Aorta (tissue), 5 donors: ENCODE results near the gene TTLL11. TPM values are rescaled to one million over a fixed set of nuclear protein-coding genes. Genes with fewer than 3 reads are reported as not detected.
"Not testable (repeated sequence)": the region's sequence is repeated elsewhere in the genome, so short reads cannot be mapped to it uniquely, and the experiment has no call there.

ENCODE experiments used
- ATAC-seq: fragments of 200-7000 bp; cut with Tn5 transposase; one replicate; pipeline ENCODE4 v1.9.1; 2022; ENCODE audit warnings: moderate library complexity; ENCODE audit not compliant: low FRiP score
- DNase-seq, 2 donors: peaks; one replicate each; pipeline ENCODE4 v3.0.0-alpha.2; 2020
- H3K27ac ChIP-seq, 2 donors: one replicate each; pipeline ENCODE4 v1.5.1; 2013; ENCODE audit warnings: low read length in 2 of 2, mild to moderate bottlenecking in 2 of 2, moderate library complexity in 2 of 2, control low read depth in 1 of 2, inconsistent platforms in 1 of 2, low read depth in 1 of 2
- H3K27me3 ChIP-seq, 2 donors: one replicate each; pipeline ENCODE4 v1.6.1; 2013; ENCODE audit warnings: control low read depth in 1 of 2, low read length in 1 of 2, mild to moderate bottlenecking in 1 of 2, moderate library complexity in 1 of 2; ENCODE audit not compliant: insufficient read depth in 2 of 2, control insufficient read depth in 1 of 2
- H3K36me3 ChIP-seq, 2 donors: one replicate each; pipeline ENCODE4 v1.6.1; 2013; ENCODE audit warnings: control low read depth in 1 of 2, low read length in 1 of 2, mild to moderate bottlenecking in 1 of 2; ENCODE audit not compliant: insufficient read depth in 2 of 2, control insufficient read depth in 1 of 2
- H3K4me1 ChIP-seq, 2 donors: one replicate each; pipeline ENCODE4 v1.6.1; 2013; ENCODE audit warnings: low read length in 2 of 2, control low read depth in 1 of 2, mild to moderate bottlenecking in 1 of 2, moderate library complexity in 1 of 2; ENCODE audit not compliant: insufficient read depth in 2 of 2, control insufficient read depth in 1 of 2
- H3K4me3 ChIP-seq, 2 donors: one replicate each; pipeline ENCODE4 v1.5.1; 2013; ENCODE audit warnings: low read length in 2 of 2, control low read depth in 1 of 2, mild to moderate bottlenecking in 1 of 2
- H3K9me3 ChIP-seq: one replicate; pipeline ENCODE4 v1.6.1; 2013; ENCODE audit warnings: mild to moderate bottlenecking, low read length; ENCODE audit not compliant: control insufficient read depth
- WGBS, 2 donors: extraction: QIAGEN DNeasy Blood & Tissue Kit; methylation state at CpG; one replicate each; pipeline ENCODE4 v1.1.7; 2013; 5-methylcytosine and 5-hydroxymethylcytosine counted together
- intact Hi-C, 2 donors: fragments of 100-400 bp; cut with DNase I; formaldehyde crosslinking; loops; one replicate each; pipeline versions ENCODE4 v1.14.2 to v1.15.0; 2022
- polyA plus RNA-seq, 2 donors: library from polyadenylated mRNA; stranded (reverse); fragments of 200-250 nt; gene quantifications; one replicate each; pipeline ENCODE4 v1.2.3, GENCODE V29; 2013
- total RNA-seq, 2 donors: library from RNA; stranded (reverse); fragmentation: NEBNext Ultra II Directional; extraction: Animal tissue kit (Norgen Biotek cat#: 25700); gene quantifications; one replicate each; pipeline ENCODE4 v1.2.1, GENCODE V29; 2021
- donor health status: healthy with polysubstance abuse.
- donor health status: Bipolar disorder and iron deficiency.
- donor health status: DM: no; HTN: no; CAD: no.
- donor health status: DM: no; HTN: no; CAD: no.
- donor health status: DM: yes; HTN: yes; CAD: no.

TTLL11 gene
- total and polyA plus RNA-seq, 4 donors, result 7.7 to 31.4 (median 18.3) TPM

DNA sequence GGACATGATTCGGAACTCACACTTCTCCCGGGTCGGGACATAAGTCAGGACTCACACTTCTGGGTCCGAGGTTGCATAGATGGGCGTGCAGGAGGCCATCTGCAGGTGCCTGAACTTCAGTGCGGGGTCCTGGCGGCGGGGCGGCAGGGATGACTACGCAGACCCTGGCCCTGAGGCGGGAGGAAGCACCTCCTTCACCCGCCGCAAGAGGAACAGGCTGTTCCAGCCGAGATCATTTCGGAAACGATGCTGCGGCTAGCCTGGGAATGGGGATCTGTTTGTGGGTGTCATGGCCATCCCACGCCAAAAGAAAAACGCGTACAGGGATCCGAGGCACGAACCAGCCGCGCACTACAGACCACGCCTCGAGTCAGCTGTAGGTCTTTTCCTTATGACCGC lies 196.6 kb downstream of the TTLL11 start:
- no peak for DNase-seq
- no peaks in the 10 kb centered on the region for H3K9me3 ChIP-seq
- intact Hi-C loops, result no loop called here
- ATAC-seq, result peak; percentile 20
- H3K36me3 ChIP-seq, result no peaks in the 10 kb centered on the region
- no peak overlapping the region for H3K4me3 ChIP-seq
- no peaks in the 10 kb centered on the region for H3K4me1 ChIP-seq
- no peaks in the 10 kb centered on the region for H3K27me3 ChIP-seq
- 94 to 97% methylated on average over 27 of the region's 27 CpGs for WGBS, 2 donors
- H3K27ac ChIP-seq, result no peak overlapping the region

DNA sequence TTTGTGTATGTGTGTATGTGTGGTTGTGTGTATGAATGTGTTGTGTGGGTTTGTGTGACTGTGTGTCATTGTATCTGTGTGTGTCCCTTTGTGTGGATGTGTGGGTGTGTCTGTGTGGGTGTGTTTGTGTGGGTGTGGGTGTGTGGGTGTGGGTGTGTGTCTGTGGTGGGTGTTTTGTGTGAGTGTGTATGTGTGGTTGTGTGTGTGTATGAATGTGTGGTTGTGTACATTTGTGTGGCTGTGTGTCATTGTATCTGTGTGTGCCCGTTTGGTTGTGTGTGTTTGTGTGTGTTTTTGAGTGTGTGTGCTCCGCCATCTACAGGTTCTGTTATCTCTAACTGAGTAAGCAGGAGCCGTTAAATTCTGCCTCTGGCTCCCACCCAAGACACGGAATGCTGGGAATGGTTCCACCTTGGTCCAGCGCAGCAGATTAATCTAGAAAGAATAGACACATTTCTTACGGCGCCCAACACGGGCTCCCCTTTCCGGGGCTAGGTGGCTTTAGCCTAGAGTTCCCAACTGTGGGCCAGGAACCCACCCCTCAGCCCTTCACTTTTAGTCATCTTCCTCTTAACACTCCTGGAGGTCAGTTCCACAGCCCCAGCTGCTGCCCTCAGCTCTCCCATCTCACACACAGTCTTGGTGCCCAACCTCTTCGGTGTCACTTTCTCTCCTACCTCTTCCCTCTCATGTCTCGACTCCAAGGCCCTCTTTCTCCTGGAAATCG lies 197.1 kb downstream of the TTLL11 start:
- intact Hi-C loops, result no loop called here
- DNase-seq (peak in 1 of 2 donors; percentile 60), ATAC-seq (peak; percentile 69)
- no peaks in the 10 kb centered on the region for H3K36me3 ChIP-seq
- 20 to 25% methylated on average over 12 of the region's 12 CpGs for WGBS, 2 donors
- no peak overlapping the region for H3K27ac ChIP-seq
- no peaks in the 10 kb centered on the region for H3K27me3 ChIP-seq
- no peaks in the 10 kb centered on the region for H3K4me1 ChIP-seq
- no peaks in the 10 kb centered on the region for H3K9me3 ChIP-seq
- no peak overlapping the region for H3K4me3 ChIP-seq

DNA sequence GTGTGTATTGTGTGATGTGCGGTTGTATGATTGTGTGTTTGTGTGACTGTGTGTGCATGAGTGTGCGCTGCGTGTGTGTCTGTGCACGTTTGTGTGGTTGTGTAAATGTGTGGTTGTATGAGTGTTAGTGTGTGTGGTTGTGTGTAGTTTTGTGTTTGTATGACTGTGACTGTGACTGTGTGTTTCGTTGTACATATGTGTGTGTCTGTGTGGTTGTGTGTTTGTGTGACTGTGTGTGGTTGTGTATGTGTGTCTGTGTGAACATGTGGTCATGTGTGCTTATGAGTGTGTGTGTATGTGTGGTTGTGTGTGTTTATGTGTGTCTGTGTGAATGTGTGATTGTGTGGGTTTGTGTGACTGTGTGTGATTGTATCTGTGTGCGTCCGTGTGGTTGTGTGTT lies 197.8 kb downstream of the TTLL11 start:
- DNase-seq (no peak), ATAC-seq (no peak)
- WGBS, 2 donors, result 75 to 79% methylated on average over 7 of the region's 7 CpGs
- Histone ChIP-seq H3K9me3 (no peaks in the 10 kb centered on the region), H3K4me3 (no peak overlapping the region), H3K4me1 (no peaks in the 10 kb centered on the region), H3K36me3 (no peaks in the 10 kb centered on the region), H3K27me3 (no peaks in the 10 kb centered on the region), H3K27ac (no peak overlapping the region)
- intact Hi-C loops, result no loop called here

DNA sequence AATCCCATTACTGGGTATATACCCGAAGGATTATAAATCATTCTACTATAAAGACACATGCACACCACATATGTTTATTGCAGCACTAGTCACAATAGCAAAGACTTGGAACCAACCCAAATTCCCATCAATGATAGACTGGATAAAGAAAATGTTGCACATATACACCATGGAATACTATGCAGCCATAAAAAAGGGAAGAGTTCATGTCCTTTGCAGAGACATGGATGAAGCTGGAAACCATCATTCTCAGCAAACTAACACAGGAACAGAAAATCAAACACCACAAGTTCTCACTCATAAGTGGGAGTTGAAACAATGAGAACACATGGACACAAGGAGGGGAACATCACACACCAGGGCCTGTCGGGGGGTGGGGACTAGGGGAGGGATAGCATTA lies 198.7 kb downstream of the TTLL11 start:
- 63 to 86% methylated on average over 2 of the region's 2 CpGs for WGBS, 2 donors
- DNase-seq, H3K4me3 ChIP-seq, H3K9me3 ChIP-seq, ATAC-seq, H3K27ac ChIP-seq, H3K27me3 ChIP-seq, intact Hi-C loops, H3K36me3 ChIP-seq, H3K4me1 ChIP-seq: not testable (repeated sequence)

DNA sequence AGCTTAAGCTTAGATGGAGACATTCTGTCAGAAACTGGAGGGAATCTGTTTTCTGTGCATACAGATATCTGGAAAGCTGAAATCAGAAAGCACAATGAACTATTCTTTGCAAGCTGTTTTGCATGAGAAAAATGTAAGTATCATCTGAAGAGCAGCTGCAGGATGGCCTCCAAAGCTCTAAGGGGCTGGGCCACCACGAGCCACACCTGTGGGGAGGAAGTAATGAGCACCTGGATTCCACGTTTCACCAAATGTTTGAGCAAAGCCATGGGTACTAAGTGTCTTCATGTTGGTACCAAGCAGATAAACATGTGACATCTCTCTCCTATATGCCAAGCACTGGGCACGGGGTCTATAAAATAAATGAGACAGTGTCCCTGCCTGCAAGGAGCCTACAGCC lies 199.3 kb downstream of the TTLL11 start:
- 94 to 95% methylated on average over 3 of the region's 3 CpGs for WGBS, 2 donors
- H3K4me3 ChIP-seq, result no peak overlapping the region
- H3K27me3 ChIP-seq, result no peaks in the 10 kb centered on the region
- ATAC-seq, result no peak
- no peak for DNase-seq
- H3K36me3 ChIP-seq, result no peaks in the 10 kb centered on the region
- no peaks in the 10 kb centered on the region for H3K9me3 ChIP-seq
- no peak overlapping the region for H3K27ac ChIP-seq
- intact Hi-C loops, result no loop called here
- H3K4me1 ChIP-seq, result no peaks in the 10 kb centered on the region

DNA sequence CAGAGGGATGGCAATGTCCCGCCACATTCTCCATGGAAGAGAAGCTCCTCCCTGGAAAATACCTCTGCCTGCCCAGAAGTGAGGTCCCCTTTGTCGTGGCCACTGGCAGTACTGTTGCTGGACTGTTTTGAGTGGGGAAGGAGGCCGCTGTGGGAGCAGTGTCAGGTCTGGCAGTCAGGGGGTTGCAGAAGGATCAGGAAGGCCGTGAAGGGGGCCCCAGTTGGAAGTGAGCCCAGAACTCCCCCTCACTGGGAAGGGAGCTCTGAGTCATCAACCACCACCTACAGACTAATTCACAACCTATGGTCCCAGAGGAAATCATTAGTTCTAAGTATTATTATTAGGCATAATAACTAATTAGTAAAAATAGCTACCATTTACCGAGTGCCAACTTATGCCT lies 200.4 kb downstream of the TTLL11 start:
- no peaks in the 10 kb centered on the region for H3K9me3 ChIP-seq
- H3K27ac ChIP-seq, result no peak overlapping the region
- no peak overlapping the region for H3K4me3 ChIP-seq
- H3K4me1 ChIP-seq, result no peaks in the 10 kb centered on the region
- 94% methylated on average over 5 of the region's 5 CpGs for WGBS, 2 donors
- ATAC-seq, result no peak
- H3K27me3 ChIP-seq, result no peaks in the 10 kb centered on the region
- intact Hi-C loops, result no loop called here
- no peaks in the 10 kb centered on the region for H3K36me3 ChIP-seq
- DNase-seq, result no peak

DNA sequence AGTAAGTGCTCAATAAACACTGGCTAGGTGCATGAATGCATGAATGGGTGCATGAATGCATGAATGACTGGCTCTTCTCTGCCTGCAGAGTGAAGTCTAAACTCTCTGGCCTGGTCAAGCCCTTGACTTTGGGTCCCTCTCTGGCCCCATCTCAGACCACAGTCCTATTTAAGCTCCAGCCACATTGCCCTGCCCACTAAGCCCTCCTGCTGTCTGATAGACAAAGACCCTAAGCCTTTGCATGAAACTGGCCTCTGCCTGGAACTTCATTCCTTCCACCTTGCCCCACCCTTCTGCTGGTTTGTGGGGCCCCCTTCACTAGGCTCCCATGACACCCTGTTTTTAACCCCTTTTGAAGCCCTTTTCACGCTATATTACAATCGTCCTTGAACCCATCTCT lies 202.4 kb downstream of the TTLL11 start:
- H3K36me3 ChIP-seq, result no peaks in the 10 kb centered on the region
- no peak overlapping the region for H3K27ac ChIP-seq
- no peaks in the 10 kb centered on the region for H3K4me1 ChIP-seq
- H3K27me3 ChIP-seq, result no peaks in the 10 kb centered on the region
- intact Hi-C loops, result no loop called here
- no peak overlapping the region for H3K4me3 ChIP-seq
- DNase-seq (no peak), ATAC-seq (no peak)
- H3K9me3 ChIP-seq, result no peaks in the 10 kb centered on the region
- WGBS, 2 donors, result 88 to 91% methylated on average over 2 of the region's 2 CpGs

DNA sequence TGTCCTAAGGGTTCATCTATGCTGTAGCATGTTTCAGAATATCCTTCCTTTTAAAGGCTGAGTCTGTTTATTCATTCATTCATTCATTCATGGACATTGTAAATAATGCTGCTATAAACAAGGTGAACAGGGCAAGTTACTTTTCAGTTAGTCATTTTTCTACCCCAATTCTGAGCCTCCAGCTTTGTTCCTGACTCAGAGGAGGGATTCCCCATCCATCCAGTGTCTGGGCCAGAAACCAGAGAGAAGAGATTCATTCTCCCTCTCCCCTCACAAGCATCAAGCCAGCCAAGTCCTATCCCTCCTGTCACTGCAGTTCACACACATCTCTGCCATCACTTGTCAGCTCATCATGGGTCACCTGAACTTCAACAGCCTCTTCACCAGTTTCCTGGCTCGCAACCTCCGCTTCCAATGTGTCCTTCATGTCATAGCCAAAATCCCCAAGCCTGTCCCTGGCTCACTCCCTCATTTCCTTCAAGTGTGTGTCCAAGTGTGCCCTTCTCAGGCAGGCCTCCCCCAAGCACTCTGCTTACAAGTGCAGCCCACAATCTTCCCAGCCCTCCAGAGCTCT lies 203.0 kb downstream of the TTLL11 start:
- no peak overlapping the region for H3K27ac ChIP-seq
- no peaks in the 10 kb centered on the region for H3K36me3 ChIP-seq
- ATAC-seq, result no peak
- no peak overlapping the region for H3K4me3 ChIP-seq
- H3K9me3 ChIP-seq, result no peaks in the 10 kb centered on the region
- DNase-seq, result no peak
- intact Hi-C loops, result no loop called here
- H3K27me3 ChIP-seq, result no peaks in the 10 kb centered on the region
- 98 to 99% methylated on average over 2 of the region's 2 CpGs for WGBS, 2 donors
- H3K4me1 ChIP-seq, result no peaks in the 10 kb centered on the region

DNA sequence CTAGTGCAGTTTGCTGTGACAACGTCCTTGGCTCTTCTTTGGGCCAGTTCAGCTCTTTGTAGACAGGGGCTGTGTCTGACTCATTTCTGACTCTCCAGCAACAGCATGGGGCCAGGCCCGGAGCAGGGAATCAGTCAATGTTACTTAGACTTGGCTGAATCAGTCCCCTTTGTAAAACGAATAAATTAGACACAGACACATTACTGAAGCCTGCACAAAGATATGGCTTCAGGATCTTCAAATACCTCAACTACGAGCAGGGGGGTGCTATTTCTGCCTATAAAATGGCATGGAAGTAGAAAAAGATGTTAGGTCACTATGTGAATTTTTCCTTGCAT lies 204.7 kb downstream of the TTLL11 start:
- no peak overlapping the region for H3K27ac ChIP-seq
- H3K4me3 ChIP-seq, result no peak overlapping the region
- H3K27me3 ChIP-seq, result no peaks in the 10 kb centered on the region
- intact Hi-C loops, result no loop called here
- ATAC-seq (no peak), DNase-seq (peak in 1 of 2 donors; percentile 62)
- WGBS, 2 donors, result 38% methylated on average over 4 of the region's 4 CpGs
- no peaks in the 10 kb centered on the region for H3K9me3 ChIP-seq
- H3K4me1 ChIP-seq, result peaks cover 0 to 2% of the 10 kb centered on the region in 2 donors
- H3K36me3 ChIP-seq, result no peaks in the 10 kb centered on the region
